Effector memory CD4-positive, alpha-beta T cell (primary cell): ENCODE measurements around the gene CRTAP.
"Not testable (repeated sequence)": the region's sequence is repeated elsewhere in the genome, so short reads cannot be mapped to it uniquely, and the experiment has no call there.

Experiments used
- DNase-seq, 3 donors: peaks; one replicate each; pipeline ENCODE4 v3.0.0-alpha.2; 2020
- H3K27ac ChIP-seq: 2 replicates; pipeline ENCODE4 v1.7.0; 2013; ENCODE audit warnings: mild to moderate bottlenecking, low read length, moderate library complexity; ENCODE audit not compliant: insufficient read depth, poor library complexity, severe bottlenecking
- H3K27me3 ChIP-seq: replicated peaks from 2 replicates; pipeline ENCODE4 v1.7.0; 2013; ENCODE audit warnings: mild to moderate bottlenecking, low read length; ENCODE audit not compliant: insufficient read depth, control insufficient read depth, poor library complexity, severe bottlenecking
- H3K36me3 ChIP-seq: 2 replicates; pipeline ENCODE4 v1.7.0; 2013; ENCODE audit warnings: mild to moderate bottlenecking, low read length, moderate library complexity; ENCODE audit not compliant: control insufficient read depth, insufficient read depth
- H3K4me1 ChIP-seq: 2 replicates; pipeline ENCODE4 v1.7.0; 2013; ENCODE audit warnings: low read length, mild to moderate bottlenecking; ENCODE audit not compliant: control insufficient read depth, insufficient read depth, poor library complexity, severe bottlenecking
- H3K4me3 ChIP-seq: 2 replicates; pipeline ENCODE4 v1.7.0; 2013; ENCODE audit warnings: low read length, low read depth, mild to moderate bottlenecking; ENCODE audit not compliant: insufficient read depth, poor library complexity, severe bottlenecking
- H3K9me3 ChIP-seq: 2 replicates; pipeline ENCODE4 v1.7.0; 2013; ENCODE audit warnings: mild to moderate bottlenecking, low read length, moderate library complexity; ENCODE audit not compliant: control insufficient read depth

CRTAP gene

GRCh38 chr3:33099109-33099645 lies 14.6 kb upstream of the CRTAP start:
- H3K27me3 ChIP-seq = no peaks in the 10 kb centered on the region
- H3K36me3 ChIP-seq = no peaks in the 10 kb centered on the region
- H3K27ac ChIP-seq = no peak overlapping the region
- peaks cover 9% of the 10 kb centered on the region for H3K4me1 ChIP-seq
- no peak for DNase-seq
- H3K9me3 ChIP-seq = no peaks in the 10 kb centered on the region
- H3K4me3 ChIP-seq = no peak overlapping the region

DNA sequence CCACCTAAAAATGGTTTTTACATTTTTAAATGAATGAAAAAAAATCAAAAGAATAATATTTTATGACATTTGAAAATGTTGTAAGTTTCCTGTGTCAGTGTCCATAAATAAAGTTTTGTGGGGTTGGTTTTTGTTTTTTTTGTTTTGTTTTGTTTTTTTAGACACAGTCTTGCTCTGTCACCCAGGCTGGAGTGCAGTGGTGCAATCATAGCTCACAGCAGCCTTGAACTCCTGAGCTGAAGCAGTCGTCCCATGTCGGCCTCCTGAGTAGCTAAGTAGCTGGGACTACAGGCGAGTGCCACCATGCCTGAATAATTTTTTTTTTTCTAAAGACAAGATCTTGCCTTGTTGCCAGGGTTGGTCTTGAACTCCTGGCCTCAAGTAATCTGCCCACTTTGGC lies 14.1 kb upstream of the CRTAP start:
- no peak overlapping the region for H3K27ac ChIP-seq
- H3K4me3 ChIP-seq = no peak overlapping the region
- H3K36me3 ChIP-seq = no peaks in the 10 kb centered on the region
- H3K9me3 ChIP-seq = no peaks in the 10 kb centered on the region
- no peak for DNase-seq
- H3K4me1 ChIP-seq = peaks cover 9% of the 10 kb centered on the region
- no peaks in the 10 kb centered on the region for H3K27me3 ChIP-seq

- H3K4me1 ChIP-seq = peaks cover 9% of the 10 kb centered on the region
- H3K4me3 ChIP-seq = no peak overlapping the region
- no peaks in the 10 kb centered on the region for H3K36me3 ChIP-seq
- no peaks in the 10 kb centered on the region for H3K9me3 ChIP-seq
- DNase-seq = no peak
- H3K27ac ChIP-seq = no peak overlapping the region
- no peaks in the 10 kb centered on the region for H3K27me3 ChIP-seq
Measured at GRCh38 chr3:33100229-33100628, 13.6 kb upstream of the CRTAP start.

DNA sequence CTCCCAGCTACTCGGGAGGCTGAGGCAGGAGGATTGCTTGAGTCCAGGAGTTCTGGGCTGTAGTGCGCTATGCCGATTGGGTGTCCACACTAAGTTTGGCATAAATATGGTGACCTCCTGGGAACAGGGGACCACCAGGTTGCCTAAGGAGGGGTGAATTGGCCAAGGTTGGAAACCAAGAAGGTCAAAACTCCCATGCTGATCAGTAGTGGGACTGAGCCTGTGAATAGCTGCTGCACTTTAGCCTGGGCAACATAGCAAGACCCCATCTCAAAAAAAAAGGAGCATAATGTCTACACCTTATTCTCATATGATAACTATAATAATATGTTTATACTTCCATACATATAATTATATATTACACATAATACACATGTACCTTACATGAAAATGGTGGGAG lies 10.8 kb upstream of the CRTAP start:
- H3K27me3 ChIP-seq = no peaks in the 10 kb centered on the region

GRCh38 chr3:33103480-33103879 lies 10.3 kb upstream of the CRTAP start:
- Histone ChIP-seq H3K4me1 (no peaks in the 10 kb centered on the region), H3K27ac (no peak overlapping the region), H3K9me3 (no peaks in the 10 kb centered on the region), H3K27me3 (no peaks in the 10 kb centered on the region), H3K36me3 (no peaks in the 10 kb centered on the region), H3K4me3 (no peak overlapping the region)
- DNase-seq = no peak

More for the DNA sequence above, 10.8 kb upstream of the CRTAP start:
- DNase-seq = no peak
- no peak overlapping the region for H3K4me3 ChIP-seq
- H3K36me3 ChIP-seq = no peaks in the 10 kb centered on the region
- H3K27ac ChIP-seq = no peak overlapping the region
- H3K4me1 ChIP-seq = no peaks in the 10 kb centered on the region
- no peaks in the 10 kb centered on the region for H3K9me3 ChIP-seq

GRCh38 chr3:33104803-33105202 lies 9.0 kb upstream of the CRTAP start:
- Histone ChIP-seq H3K27me3 (no peaks in the 10 kb centered on the region), H3K9me3 (no peaks in the 10 kb centered on the region), H3K4me3 (no peak overlapping the region), H3K36me3 (no peaks in the 10 kb centered on the region), H3K4me1 (no peaks in the 10 kb centered on the region), H3K27ac (no peak overlapping the region)
- DNase-seq = no peak

GRCh38 chr3:33105341-33105948 lies 8.4 kb upstream of the CRTAP start:
- no peak overlapping the region for H3K27ac ChIP-seq
- H3K27me3 ChIP-seq = no peaks in the 10 kb centered on the region
- H3K4me1 ChIP-seq = no peaks in the 10 kb centered on the region
- DNase-seq = no peak
- no peaks in the 10 kb centered on the region for H3K36me3 ChIP-seq
- no peak overlapping the region for H3K4me3 ChIP-seq
- no peaks in the 10 kb centered on the region for H3K9me3 ChIP-seq

GRCh38 chr3:33106854-33107253 lies 7.0 kb upstream of the CRTAP start:
- H3K4me1 ChIP-seq, H3K4me3 ChIP-seq, H3K27ac ChIP-seq, H3K9me3 ChIP-seq, DNase-seq, H3K36me3 ChIP-seq, H3K27me3 ChIP-seq: not testable (repeated sequence)

GRCh38 chr3:33111581-33111980 lies 2.2 kb upstream of the CRTAP start:
- Histone ChIP-seq H3K4me3 (no peak overlapping the region), H3K4me1 (peaks cover 5% of the 10 kb centered on the region), H3K9me3 (no peaks in the 10 kb centered on the region), H3K36me3 (no peaks in the 10 kb centered on the region), H3K27me3 (no peaks in the 10 kb centered on the region), H3K27ac (no peak overlapping the region)
- DNase-seq = no peak

GRCh38 chr3:33114622-33115023 lies 809 bp downstream of the CRTAP start:
- no peaks in the 10 kb centered on the region for H3K36me3 ChIP-seq
- no peaks in the 10 kb centered on the region for H3K9me3 ChIP-seq
- peaks cover 5% of the 10 kb centered on the region for H3K4me1 ChIP-seq
- H3K27ac ChIP-seq = peak overlapping the region; percentile 81
- no peaks in the 10 kb centered on the region for H3K27me3 ChIP-seq
- no peak for DNase-seq
- peak overlapping the region; percentile 67 for H3K4me3 ChIP-seq
